ENCODE data around the gene RPL31.

The RPL31 gene

GRCh38 chr2:101053117-101053516, 51.0 kb downstream of the RPL31 start:
- Histone ChIP-seq H3K27me3 (ENCODE audit: control insufficient read depth in 2 of 2, insufficient read depth in 2 of 2, low read length in 2 of 2) (no peaks in the 10 kb centered on the region), H3K27ac (ENCODE audit: low read depth in 2 of 2, low read length in 2 of 2) (no peak overlapping the region), H3K4me1 (ENCODE audit: control insufficient read depth in 2 of 2, insufficient read depth in 2 of 2, low read length in 2 of 2) (no peaks in the 10 kb centered on the region), H3K36me3 (ENCODE audit: control insufficient read depth in 2 of 2, insufficient read depth in 2 of 2, low read length in 2 of 2) (peaks cover 0 to 4% of the 10 kb centered on the region in 2 donors), H3K9ac (ENCODE audit: low read depth in 1 of 2, low read length in 2 of 2) (no peak overlapping the region), H3K4me3 (ENCODE audit: low read length in 2 of 2) (no peak overlapping the region), H3K9me3 (ENCODE audit: control insufficient read depth in 2 of 2, low read length in 2 of 2) (no peaks in the 10 kb centered on the region)
